Astrocyte of the spinal cord (primary cell): Measurements from ENCODE around the gene TMTC3.

Experiments used
- DNase-seq: peaks from one replicate; pipeline ENCODE4 v3.0.0; 2011; ENCODE audit warnings: low read depth, low spot score
- H3K4me3 ChIP-seq: 2 replicates; pipeline ENCODE4 v1.5.1; 2011; ENCODE audit warnings: low read depth, mild to moderate bottlenecking, low read length, moderate library complexity
- in situ Hi-C: cut with HindIII; loops from 2 replicates; pipeline ENCODE4 v1.10.0; 2017; ENCODE audit warnings: low sequenced_read_pairs
- TF ChIP-seq, protein P1 (sequence below): IDR thresholded peaks from 2 replicates; pipeline ENCODE4 v1.5.1; 2012; ENCODE audit warnings: low read depth, mild to moderate bottlenecking, low read length, inconsistent platforms

Gene TMTC3

DNA sequence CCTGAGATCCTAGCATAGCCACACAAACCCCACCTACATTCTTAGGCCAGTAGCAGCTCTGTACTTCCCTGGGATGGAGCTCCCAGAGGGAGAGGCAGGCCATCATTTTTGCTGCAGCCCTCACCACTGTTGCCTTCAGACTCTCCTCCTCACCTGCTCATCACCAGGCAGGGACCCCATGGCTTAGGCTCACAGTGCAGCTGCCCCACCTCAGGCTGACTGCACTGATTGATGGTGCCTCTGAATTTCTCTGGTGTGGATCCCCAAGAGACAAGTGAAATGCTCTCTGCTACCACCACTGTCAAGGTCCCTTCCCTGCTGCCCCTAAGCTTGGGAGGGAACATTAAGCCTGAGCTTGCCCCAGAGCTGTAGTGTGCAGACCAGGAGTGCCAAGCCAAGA lies 76.2 kb downstream of the TMTC3 start:
- in situ Hi-C loops: no loop called here

DNA sequence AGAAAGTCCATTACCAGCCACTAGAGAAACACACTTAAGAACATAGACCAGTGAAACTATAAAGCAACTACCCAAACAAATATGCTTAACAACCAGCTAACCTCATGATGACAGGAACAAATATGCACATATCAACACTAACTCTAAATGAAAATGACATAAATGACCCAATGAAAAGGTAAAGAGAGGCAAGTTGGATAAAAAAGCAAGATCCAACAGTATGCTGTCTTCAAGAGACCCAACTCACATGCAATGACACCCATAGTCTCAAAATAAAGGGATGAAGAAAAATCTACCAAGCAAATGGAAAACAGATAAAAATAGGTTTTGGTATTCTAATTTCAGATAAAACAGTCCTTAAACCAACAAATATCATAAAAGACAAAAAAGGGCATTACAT lies 77.8 kb downstream of the TMTC3 start:
- no peak overlapping the region for H3K4me3 ChIP-seq
- TF ChIP-seq, protein P1, sequence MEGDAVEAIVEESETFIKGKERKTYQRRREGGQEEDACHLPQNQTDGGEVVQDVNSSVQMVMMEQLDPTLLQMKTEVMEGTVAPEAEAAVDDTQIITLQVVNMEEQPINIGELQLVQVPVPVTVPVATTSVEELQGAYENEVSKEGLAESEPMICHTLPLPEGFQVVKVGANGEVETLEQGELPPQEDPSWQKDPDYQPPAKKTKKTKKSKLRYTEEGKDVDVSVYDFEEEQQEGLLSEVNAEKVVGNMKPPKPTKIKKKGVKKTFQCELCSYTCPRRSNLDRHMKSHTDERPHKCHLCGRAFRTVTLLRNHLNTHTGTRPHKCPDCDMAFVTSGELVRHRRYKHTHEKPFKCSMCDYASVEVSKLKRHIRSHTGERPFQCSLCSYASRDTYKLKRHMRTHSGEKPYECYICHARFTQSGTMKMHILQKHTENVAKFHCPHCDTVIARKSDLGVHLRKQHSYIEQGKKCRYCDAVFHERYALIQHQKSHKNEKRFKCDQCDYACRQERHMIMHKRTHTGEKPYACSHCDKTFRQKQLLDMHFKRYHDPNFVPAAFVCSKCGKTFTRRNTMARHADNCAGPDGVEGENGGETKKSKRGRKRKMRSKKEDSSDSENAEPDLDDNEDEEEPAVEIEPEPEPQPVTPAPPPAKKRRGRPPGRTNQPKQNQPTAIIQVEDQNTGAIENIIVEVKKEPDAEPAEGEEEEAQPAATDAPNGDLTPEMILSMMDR: no peak
- in situ Hi-C loops: no loop called here
- no peak for DNase-seq

More for the DNA sequence above, 76.2 kb downstream of the TMTC3 start:
- TF ChIP-seq, protein P1: no peak
- DNase-seq: no peak
- no peak overlapping the region for H3K4me3 ChIP-seq

- in situ Hi-C loops: no loop called here
- TF ChIP-seq, protein P1: no peak
- no peak overlapping the region for H3K4me3 ChIP-seq
- no peak for DNase-seq
Measured at GRCh38 chr12:88223519-88223918, 81.4 kb downstream of the TMTC3 start.

GRCh38 chr12:88225776-88226175 lies 83.7 kb downstream of the TMTC3 start:
- no peak overlapping the region for H3K4me3 ChIP-seq
- no peak for DNase-seq
- in situ Hi-C loops: no loop called here
- TF ChIP-seq, protein P1: no peak

GRCh38 chr12:88227263-88227662 lies 85.2 kb downstream of the TMTC3 start:
- no peak overlapping the region for H3K4me3 ChIP-seq
- in situ Hi-C loops: no loop called here
- TF ChIP-seq, protein P1: no peak
- no peak for DNase-seq

DNA sequence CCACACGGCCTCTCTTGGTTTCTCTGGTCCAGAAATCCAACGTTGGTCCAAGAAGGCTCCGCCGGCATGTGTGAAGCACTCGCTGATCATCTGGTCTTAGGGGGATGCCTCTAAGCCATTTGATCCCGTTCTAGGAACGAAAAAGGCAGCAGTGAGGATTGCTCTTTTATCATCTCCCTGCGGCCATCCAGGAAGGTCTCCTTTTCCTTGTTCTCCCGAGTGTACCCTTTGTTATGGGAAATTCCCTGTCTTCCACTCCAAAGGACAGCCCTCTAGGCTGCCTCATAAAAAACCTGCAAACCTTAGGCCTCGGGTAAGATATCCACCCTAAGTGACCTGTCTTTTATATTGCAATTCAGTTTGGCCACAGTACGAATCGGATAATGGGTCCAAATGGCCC lies 85.8 kb downstream of the TMTC3 start:
- TF ChIP-seq, protein P1: no peak
- H3K4me3 ChIP-seq: no peak overlapping the region
- no peak for DNase-seq
- in situ Hi-C loops: no loop called here

GRCh38 chr12:88228720-88229119 lies 86.6 kb downstream of the TMTC3 start:
- TF ChIP-seq, protein P1: no peak
- no peak for DNase-seq
- H3K4me3 ChIP-seq: no peak overlapping the region
- in situ Hi-C loops: no loop called here
